ENCODE data around the gene TMEM212. TPM values are rescaled to one million over a fixed set of nuclear protein-coding genes. Genes with fewer than 3 reads are reported as not detected.

TMEM212 gene
- polyA plus RNA-seq, 2 of the 4 experiments (the other 2 are of a cell fraction): not detected

- H3K27ac ChIP-seq: peak overlapping the region; percentile 73 to 84
- ChIA-PET POLR2A (no interaction called here), CTCF (interaction anchor here (0.7 to 1.0 kb wide), 2 partner anchors 66 to 142 kb away, joined by 3 read pairs; partner anchors contain the start of gene PLD1)
- no peak overlapping the region for H3K4me3 ChIP-seq
- peak overlapping the region; percentile 75 for H3K4me2 ChIP-seq
- peak; percentile 62 to 75; a peak in 4 of 6 replicates for ATAC-seq
- H3K4me1 ChIP-seq: peaks cover 84% of the 10 kb centered on the region
- H3K9me3 ChIP-seq: no peaks in the 10 kb centered on the region
- peak in 1 of 2 experiments; percentile 51 for DNase-seq (ENCODE audit: low read depth in 1 of 2, low spot score in 1 of 2)
- no peak for FAIRE-seq
- 18% methylated on average over 4 of the region's 4 CpGs for WGBS (ENCODE audit: missing lambda C conversion rate)
- TF ChIP-seq GATA3 (IDR thresholded peaks at IDR 0.05; ENCODE audit: borderline replicate concordance) (no peak), CBX2 (IDR thresholded peaks at IDR 0.05; ENCODE audit: borderline replicate concordance, low read depth) (no peak), HOXB5 (CRISPR knock-in tag; IDR thresholded peaks at IDR 0.05) (no peak), ELK1 (IDR thresholded peaks at IDR 0.05; ENCODE audit: low read depth, low read length) (no peak), CEBPB (IDR thresholded peaks at IDR 0.05) (no peak), BHLHE40 (IDR thresholded peaks at IDR 0.05; ENCODE audit: low read depth, low read length) (no peak), CBX8 (IDR thresholded peaks at IDR 0.05) (no peak), ESRRA (IDR thresholded peaks at IDR 0.05; ENCODE audit: borderline replicate concordance, low read length) (no peak), HEYL (CRISPR knock-in tag; IDR thresholded peaks at IDR 0.05) (no peak), MAZ (IDR thresholded peaks at IDR 0.05; ENCODE audit: borderline replicate concordance, low read depth, low read length) (no peak), MAX (IDR thresholded peaks at IDR 0.05) (peak; percentile 24; the same call in 1 of the 2 replicates), TFCP2L1 (CRISPR knock-in tag; IDR thresholded peaks at IDR 0.05) (no peak), SREBF2 (IDR thresholded peaks at IDR 0.05) (no peak), FOXS1 (CRISPR knock-in tag; IDR thresholded peaks at IDR 0.05) (0 out of 2 replicates have a peak, but pooled peaks have one; percentile 17), HDAC2 (IDR thresholded peaks at IDR 0.05) (no peak), KDM5A (IDR thresholded peaks at IDR 0.05) (no peak), ZSCAN20 (CRISPR knock-in tag; IDR thresholded peaks at IDR 0.05) (no peak), MAFK (IDR thresholded peaks at IDR 0.05; ENCODE audit: partially characterized antibody) (no peak), EHMT2 (IDR thresholded peaks at IDR 0.05; ENCODE audit: low read depth) (no peak), FOSL2 (IDR thresholded peaks at IDR 0.05) (no peak), FOSL2 (CRISPR knock-in tag; IDR thresholded peaks at IDR 0.05) (peak; percentile 23; the same call in 1 of the 2 replicates), POLR2AphosphoS2 (conservative IDR thresholded peaks at IDR 0.05; ENCODE audit: low read length) (no peak), RAD21 (conservative IDR thresholded peaks at IDR 0.05 in 1 of 2, IDR thresholded peaks at IDR 0.05 in 1 of 2) (no peak)
- TF ChIP-seq, protein P1, sequence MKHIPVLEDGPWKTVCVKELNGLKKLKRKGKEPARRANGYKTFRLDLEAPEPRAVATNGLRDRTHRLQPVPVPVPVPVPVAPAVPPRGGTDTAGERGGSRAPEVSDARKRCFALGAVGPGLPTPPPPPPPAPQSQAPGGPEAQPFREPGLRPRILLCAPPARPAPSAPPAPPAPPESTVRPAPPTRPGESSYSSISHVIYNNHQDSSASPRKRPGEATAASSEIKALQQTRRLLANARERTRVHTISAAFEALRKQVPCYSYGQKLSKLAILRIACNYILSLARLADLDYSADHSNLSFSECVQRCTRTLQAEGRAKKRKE (CRISPR knock-in tag; IDR thresholded peaks at IDR 0.05; ENCODE audit: low read depth): no peak
- TF ChIP-seq, protein P2, sequence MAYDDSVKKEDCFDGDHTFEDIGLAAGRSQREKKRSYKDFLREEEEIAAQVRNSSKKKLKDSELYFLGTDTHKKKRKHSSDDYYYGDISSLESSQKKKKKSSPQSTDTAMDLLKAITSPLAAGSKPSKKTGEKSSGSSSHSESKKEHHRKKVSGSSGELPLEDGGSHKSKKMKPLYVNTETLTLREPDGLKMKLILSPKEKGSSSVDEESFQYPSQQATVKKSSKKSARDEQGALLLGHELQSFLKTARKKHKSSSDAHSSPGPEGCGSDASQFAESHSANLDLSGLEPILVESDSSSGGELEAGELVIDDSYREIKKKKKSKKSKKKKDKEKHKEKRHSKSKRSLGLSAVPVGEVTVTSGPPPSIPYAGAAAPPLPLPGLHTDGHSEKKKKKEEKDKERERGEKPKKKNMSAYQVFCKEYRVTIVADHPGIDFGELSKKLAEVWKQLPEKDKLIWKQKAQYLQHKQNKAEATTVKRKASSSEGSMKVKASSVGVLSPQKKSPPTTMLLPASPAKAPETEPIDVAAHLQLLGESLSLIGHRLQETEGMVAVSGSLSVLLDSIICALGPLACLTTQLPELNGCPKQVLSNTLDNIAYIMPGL (CRISPR knock-in tag; IDR thresholded peaks at IDR 0.05; ENCODE audit: borderline replicate concordance): no peak
- TF ChIP-seq, protein P3, sequence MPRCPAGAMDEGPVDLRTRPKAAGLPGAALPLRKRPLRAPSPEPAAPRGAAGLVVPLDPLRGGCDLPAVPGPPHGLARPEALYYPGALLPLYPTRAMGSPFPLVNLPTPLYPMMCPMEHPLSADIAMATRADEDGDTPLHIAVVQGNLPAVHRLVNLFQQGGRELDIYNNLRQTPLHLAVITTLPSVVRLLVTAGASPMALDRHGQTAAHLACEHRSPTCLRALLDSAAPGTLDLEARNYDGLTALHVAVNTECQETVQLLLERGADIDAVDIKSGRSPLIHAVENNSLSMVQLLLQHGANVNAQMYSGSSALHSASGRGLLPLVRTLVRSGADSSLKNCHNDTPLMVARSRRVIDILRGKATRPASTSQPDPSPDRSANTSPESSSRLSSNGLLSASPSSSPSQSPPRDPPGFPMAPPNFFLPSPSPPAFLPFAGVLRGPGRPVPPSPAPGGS (IDR thresholded peaks at IDR 0.05): no peak
- TF ChIP-seq, protein P4, sequence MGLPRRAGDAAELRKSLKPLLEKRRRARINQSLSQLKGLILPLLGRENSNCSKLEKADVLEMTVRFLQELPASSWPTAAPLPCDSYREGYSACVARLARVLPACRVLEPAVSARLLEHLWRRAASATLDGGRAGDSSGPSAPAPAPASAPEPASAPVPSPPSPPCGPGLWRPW (IDR thresholded peaks at IDR 0.05): no peak
Observed at GRCh38 chr3:171875923-171876412, 32.8 kb downstream of the TMEM212 start.

Data from A549 (cell line).